ENCODE measurements around the gene TYK2. TPM values are rescaled to one million over a fixed set of nuclear protein-coding genes. Genes with fewer than 3 reads are reported as not detected.

Gene TYK2
- total and polyA plus RNA-seq, 9 of the 15 experiments (the other 6 are each of a cell fraction or from before 2014, with no cell fraction given) = 15.0 to 182 (median 85.9) TPM

DNA sequence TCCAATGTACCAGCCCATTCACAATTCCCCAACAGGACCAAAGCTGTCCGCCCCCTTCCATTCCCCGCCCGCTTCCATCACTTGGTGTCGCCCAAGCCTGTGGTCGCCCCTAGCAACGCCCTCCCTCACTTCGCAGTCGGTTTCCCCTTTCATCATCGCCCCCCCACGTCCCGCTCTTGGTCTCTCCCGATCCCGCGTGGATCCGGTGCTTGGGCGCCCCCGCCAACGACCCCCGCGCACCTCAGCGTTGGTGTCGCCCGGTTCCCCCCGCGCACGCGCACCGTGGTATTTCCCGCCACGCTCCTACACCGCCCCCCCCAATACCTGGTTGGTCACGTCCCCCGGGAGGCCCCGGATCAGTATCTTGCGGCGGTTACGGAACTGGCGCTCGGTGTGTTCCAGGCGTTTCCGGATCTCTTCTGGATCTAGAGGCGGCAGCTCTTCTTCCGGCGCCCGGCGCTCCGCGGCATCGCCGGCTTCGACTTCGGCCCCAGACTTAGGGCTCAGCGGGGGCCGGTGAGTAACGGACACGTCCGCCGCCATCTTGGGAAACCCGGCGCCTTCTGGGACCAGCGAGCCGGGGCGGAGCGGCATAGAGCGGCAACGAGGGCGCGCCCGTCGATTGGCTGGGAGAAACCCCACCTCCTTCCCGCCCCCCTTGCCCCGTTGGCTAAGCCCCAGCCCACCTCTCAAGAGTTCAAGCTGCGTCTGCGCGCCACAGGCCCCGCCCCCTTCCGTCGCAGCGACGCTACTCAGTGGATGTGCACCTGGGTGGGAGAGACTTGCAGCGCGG is 47.2 kb downstream of the TYK2 start, which contains the start of gene RAVER1 (continued):
- TF ChIP-seq, protein P1, sequence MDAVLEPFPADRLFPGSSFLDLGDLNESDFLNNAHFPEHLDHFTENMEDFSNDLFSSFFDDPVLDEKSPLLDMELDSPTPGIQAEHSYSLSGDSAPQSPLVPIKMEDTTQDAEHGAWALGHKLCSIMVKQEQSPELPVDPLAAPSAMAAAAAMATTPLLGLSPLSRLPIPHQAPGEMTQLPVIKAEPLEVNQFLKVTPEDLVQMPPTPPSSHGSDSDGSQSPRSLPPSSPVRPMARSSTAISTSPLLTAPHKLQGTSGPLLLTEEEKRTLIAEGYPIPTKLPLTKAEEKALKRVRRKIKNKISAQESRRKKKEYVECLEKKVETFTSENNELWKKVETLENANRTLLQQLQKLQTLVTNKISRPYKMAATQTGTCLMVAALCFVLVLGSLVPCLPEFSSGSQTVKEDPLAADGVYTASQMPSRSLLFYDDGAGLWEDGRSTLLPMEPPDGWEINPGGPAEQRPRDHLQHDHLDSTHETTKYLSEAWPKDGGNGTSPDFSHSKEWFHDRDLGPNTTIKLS (IDR thresholded peaks at IDR 0.05; ENCODE audit: borderline replicate concordance, low read depth) = peak; percentile 95
- TF ChIP-seq ZNF431 (CRISPR knock-in tag; IDR thresholded peaks at IDR 0.05) (0 out of 2 replicates have a peak, but pooled peaks have one; percentile 2), TEAD4 (IDR thresholded peaks at IDR 0.05; ENCODE audit: low read length) (peak; percentile 19; the same call in 1 of the 2 replicates), TEAD4 (CRISPR knock-in tag; IDR thresholded peaks at IDR 0.05; ENCODE audit: borderline replicate concordance) (no peak), DDX20 (tag; IDR thresholded peaks at IDR 0.05; ENCODE audit: low read depth) (no peak), ZNF699 (CRISPR knock-in tag; IDR thresholded peaks at IDR 0.05; ENCODE audit: insufficient replicate concordance) (no peak), ZNF184 (CRISPR knock-in tag; IDR thresholded peaks at IDR 0.05) (no peak), ZNF79 (CRISPR knock-in tag; IDR thresholded peaks at IDR 0.05; ENCODE audit: low read depth) (no peak), PHF20 (IDR thresholded peaks at IDR 0.05; ENCODE audit: partially characterized antibody) (peak; percentile 62), RBM22 (IDR thresholded peaks at IDR 0.05; ENCODE audit: low read depth, low read length, poor library complexity, severe bottlenecking) (peak; percentile 82), HDAC3 (IDR thresholded peaks at IDR 0.05; ENCODE audit: borderline replicate concordance, partially characterized antibody) (no peak), ZNF445 (CRISPR knock-in tag; IDR thresholded peaks at IDR 0.05; ENCODE audit: low read depth) (no peak), ZBTB1 (CRISPR knock-in tag; IDR thresholded peaks at IDR 0.05; ENCODE audit: borderline replicate concordance, low read depth) (no peak; the same call in 1 of the 2 replicates), BHLHE40 (IDR thresholded peaks at IDR 0.05; ENCODE audit: low read length) (peak; percentile 83), CTCFL (IDR thresholded peaks at IDR 0.05; ENCODE audit: borderline replicate concordance, insufficient read depth, low read depth, low read length, poor library complexity, severe bottlenecking) (no peak), ZNF717 (CRISPR knock-in tag; IDR thresholded peaks at IDR 0.05) (no peak), ZNF354B (CRISPR knock-in tag; IDR thresholded peaks at IDR 0.05) (no peak), ELK1 (CRISPR knock-in tag; IDR thresholded peaks at IDR 0.05) (no peak), RHOXF2B (CRISPR knock-in tag; conservative IDR thresholded peaks at IDR 0.05) (no peak), HDAC2 (IDR thresholded peaks at IDR 0.05) (peak; percentile 77; the same call in 1 of the 2 replicates), JUNB (CRISPR knock-in tag; conservative IDR thresholded peaks at IDR 0.05) (no peak), SMARCE1 (IDR thresholded peaks at IDR 0.05) (peak; percentile 45; the same call in 1 of the 2 replicates)
- TF ChIP-seq, protein P2, sequence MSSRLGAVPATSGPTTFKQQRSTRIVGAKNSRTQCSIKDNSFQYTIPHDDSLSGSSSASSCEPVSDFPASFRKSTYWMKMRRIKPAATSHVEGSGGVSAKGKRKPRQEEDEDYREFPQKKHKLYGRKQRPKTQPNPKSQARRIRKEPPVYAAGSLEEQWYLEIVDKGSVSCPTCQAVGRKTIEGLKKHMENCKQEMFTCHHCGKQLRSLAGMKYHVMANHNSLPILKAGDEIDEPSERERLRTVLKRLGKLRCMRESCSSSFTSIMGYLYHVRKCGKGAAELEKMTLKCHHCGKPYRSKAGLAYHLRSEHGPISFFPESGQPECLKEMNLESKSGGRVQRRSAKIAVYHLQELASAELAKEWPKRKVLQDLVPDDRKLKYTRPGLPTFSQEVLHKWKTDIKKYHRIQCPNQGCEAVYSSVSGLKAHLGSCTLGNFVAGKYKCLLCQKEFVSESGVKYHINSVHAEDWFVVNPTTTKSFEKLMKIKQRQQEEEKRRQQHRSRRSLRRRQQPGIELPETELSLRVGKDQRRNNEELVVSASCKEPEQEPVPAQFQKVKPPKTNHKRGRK (tag; IDR thresholded peaks at IDR 0.05) = no peak

All from K562 (cell line).